Activated naive CD8-positive, alpha-beta T cell treated with anti-CD3 and anti-CD28 coated beads, Interleukin-2, amount 50 U/mL, for 24 hours (primary cell): ENCODE results near the gene SSPN.

ENCODE experiments used
- ATAC-seq: fragments of 150-1000 bp; cut with Tn5 transposase; one replicate; pipeline ENCODE4 v1.10.0; 2021
- DNase-seq: peaks from one replicate; pipeline ENCODE4 v3.0.0; 2021
- H3K27ac Mint-ChIP-seq: one replicate; pipeline ENCODE4 v1.8.0; 2021; ENCODE audit warnings: mild to moderate bottlenecking, mixed read lengths
- H3K27me3 Mint-ChIP-seq: one replicate; pipeline ENCODE4 v1.8.0; 2021; ENCODE audit warnings: mixed read lengths
- H3K36me3 Mint-ChIP-seq: one replicate; pipeline ENCODE4 v1.8.0; 2021; ENCODE audit warnings: low read depth, mixed read lengths
- H3K4me1 Mint-ChIP-seq: one replicate; pipeline ENCODE4 v1.8.0; 2021; ENCODE audit warnings: mixed read lengths
- H3K4me3 Mint-ChIP-seq: one replicate; pipeline ENCODE4 v1.8.0; 2021; ENCODE audit warnings: mild to moderate bottlenecking, moderate library complexity, mixed read lengths
- H3K9me3 Mint-ChIP-seq: one replicate; pipeline ENCODE4 v1.8.0; 2021; ENCODE audit warnings: mixed read lengths

SSPN gene

DNA sequence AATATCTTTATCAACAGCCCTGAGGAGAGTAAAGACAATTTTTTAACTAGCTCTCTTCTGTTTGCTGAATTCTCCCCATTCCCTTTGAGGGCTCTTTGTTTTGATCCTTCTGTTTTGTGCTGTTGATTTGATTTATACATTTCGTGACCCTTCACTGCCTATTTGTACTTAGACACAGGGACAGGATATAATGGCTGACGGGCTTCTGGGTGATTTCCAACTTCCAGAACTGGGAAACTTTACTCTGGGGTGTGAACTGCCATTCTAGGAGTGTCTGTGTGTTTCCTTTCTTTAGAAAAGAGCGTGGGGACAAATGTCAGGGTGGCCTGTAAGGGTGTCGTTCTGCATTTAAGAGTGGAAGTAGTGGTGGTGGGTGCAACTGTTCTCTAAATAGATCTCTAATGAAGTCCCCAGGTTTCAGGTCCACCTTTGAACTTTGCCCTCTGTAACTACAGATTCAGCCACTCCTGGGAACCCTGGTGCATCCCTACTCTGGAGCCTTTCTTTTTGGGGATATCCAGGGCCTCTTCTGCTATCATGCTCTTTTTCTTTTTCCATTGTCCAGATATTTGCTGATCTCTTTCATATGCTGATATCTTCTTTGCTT is 22.3 kb upstream of the SSPN start:
- no peaks in the 10 kb centered on the region for H3K36me3 Mint-ChIP-seq
- H3K9me3 Mint-ChIP-seq: no peaks in the 10 kb centered on the region
- H3K27ac Mint-ChIP-seq: no peak overlapping the region
- no peak overlapping the region for H3K4me3 Mint-ChIP-seq
- no peaks in the 10 kb centered on the region for H3K4me1 Mint-ChIP-seq
- DNase-seq (no peak), ATAC-seq (no peak)
- H3K27me3 Mint-ChIP-seq: peaks cover 8% of the 10 kb centered on the region

DNA sequence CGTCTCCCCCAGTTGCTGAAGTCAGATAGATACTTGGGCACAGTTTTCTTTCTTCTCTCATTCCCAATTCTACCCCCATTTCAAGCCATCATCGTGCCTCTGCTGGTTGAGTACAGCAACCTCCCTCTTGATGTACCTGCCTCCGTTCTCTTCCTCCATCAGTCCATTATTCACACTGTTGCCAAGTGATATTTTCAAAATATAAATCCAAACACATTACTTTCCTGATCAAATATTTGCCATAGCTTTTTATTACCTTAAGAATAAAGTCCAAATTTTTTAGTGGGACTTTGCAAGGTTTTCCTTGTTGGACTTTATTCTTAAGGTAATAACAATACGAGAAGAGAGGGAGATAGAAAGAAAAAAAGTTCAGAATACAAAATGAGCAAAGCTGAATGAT is 18.6 kb upstream of the SSPN start:
- H3K4me3 Mint-ChIP-seq: no peak overlapping the region
- peaks cover 15% of the 10 kb centered on the region for H3K27me3 Mint-ChIP-seq
- H3K9me3 Mint-ChIP-seq: no peaks in the 10 kb centered on the region
- DNase-seq (no peak), ATAC-seq (no peak)
- H3K27ac Mint-ChIP-seq: no peak overlapping the region
- no peaks in the 10 kb centered on the region for H3K36me3 Mint-ChIP-seq
- H3K4me1 Mint-ChIP-seq: no peaks in the 10 kb centered on the region

DNA sequence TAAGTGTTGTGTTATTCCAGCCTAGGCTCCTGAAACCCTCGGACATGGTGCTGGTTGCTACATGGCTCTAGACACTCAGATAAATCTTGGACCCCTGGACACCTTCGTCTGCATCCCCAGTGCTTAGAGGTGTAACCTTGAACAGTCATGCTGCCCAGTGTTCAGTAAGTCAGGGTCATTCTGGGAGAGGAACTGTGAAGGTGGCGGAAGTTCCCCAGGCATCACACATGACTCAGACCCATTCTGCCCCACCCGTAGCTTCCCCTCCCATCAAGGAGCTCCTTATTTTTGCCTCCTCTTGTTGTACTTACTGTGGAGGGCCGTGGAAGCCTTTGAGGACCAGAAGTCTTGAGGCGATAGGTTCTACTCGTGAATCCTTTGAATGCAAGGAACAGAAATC is 18.1 kb upstream of the SSPN start:
- DNase-seq (no peak), ATAC-seq (no peak)
- H3K9me3 Mint-ChIP-seq: no peaks in the 10 kb centered on the region
- H3K36me3 Mint-ChIP-seq: no peaks in the 10 kb centered on the region
- H3K4me1 Mint-ChIP-seq: no peaks in the 10 kb centered on the region
- peaks cover 18% of the 10 kb centered on the region for H3K27me3 Mint-ChIP-seq
- H3K4me3 Mint-ChIP-seq: no peak overlapping the region
- H3K27ac Mint-ChIP-seq: no peak overlapping the region

DNA sequence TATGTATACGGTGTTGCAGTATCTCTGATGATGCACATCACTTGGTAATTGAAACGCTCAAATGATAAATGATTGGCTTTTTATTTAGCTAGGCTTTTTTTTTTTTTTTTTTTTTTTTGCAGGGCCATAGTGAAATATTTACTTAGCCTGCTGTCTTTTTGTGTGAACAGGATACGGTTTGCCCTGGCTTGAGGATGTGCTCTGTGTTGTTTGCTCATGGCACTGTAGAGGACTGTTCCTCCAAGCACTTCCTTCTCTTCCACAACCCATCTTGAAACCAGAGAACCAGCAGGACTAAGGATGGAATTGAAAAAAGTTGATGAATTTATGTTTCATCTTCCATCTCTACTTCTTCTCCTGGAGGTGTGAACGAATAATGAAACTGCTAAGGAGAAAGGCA is 15.5 kb upstream of the SSPN start:
- no peaks in the 10 kb centered on the region for H3K36me3 Mint-ChIP-seq
- DNase-seq (no peak), ATAC-seq (no peak)
- H3K27me3 Mint-ChIP-seq: peaks cover 25% of the 10 kb centered on the region
- no peaks in the 10 kb centered on the region for H3K9me3 Mint-ChIP-seq
- no peak overlapping the region for H3K4me3 Mint-ChIP-seq
- H3K27ac Mint-ChIP-seq: no peak overlapping the region
- no peaks in the 10 kb centered on the region for H3K4me1 Mint-ChIP-seq

DNA sequence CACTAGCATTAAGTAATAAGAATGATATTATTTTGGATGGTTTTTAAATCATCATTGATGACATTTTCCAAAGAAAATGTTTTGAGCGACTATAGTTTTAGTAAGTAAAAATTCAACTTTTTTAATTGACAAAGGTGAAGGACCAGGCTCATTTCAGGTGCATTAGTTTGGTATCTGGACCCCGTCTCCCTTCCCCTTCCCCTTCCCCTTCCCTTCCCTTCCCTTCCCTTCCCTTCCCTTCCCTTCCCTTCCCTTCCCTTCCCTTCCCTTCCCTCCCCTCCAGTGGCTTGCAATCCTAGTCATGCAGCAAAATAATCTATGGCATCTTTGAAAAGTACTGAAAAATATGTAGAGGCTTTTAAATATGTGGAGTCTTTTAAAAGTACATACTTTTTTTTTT is 13.0 kb upstream of the SSPN start:
- ATAC-seq (no peak), DNase-seq (no peak)
- H3K27ac Mint-ChIP-seq: no peak overlapping the region
- H3K4me3 Mint-ChIP-seq: no peak overlapping the region
- peaks cover 36% of the 10 kb centered on the region for H3K27me3 Mint-ChIP-seq
- no peaks in the 10 kb centered on the region for H3K36me3 Mint-ChIP-seq
- no peaks in the 10 kb centered on the region for H3K4me1 Mint-ChIP-seq
- H3K9me3 Mint-ChIP-seq: no peaks in the 10 kb centered on the region

DNA sequence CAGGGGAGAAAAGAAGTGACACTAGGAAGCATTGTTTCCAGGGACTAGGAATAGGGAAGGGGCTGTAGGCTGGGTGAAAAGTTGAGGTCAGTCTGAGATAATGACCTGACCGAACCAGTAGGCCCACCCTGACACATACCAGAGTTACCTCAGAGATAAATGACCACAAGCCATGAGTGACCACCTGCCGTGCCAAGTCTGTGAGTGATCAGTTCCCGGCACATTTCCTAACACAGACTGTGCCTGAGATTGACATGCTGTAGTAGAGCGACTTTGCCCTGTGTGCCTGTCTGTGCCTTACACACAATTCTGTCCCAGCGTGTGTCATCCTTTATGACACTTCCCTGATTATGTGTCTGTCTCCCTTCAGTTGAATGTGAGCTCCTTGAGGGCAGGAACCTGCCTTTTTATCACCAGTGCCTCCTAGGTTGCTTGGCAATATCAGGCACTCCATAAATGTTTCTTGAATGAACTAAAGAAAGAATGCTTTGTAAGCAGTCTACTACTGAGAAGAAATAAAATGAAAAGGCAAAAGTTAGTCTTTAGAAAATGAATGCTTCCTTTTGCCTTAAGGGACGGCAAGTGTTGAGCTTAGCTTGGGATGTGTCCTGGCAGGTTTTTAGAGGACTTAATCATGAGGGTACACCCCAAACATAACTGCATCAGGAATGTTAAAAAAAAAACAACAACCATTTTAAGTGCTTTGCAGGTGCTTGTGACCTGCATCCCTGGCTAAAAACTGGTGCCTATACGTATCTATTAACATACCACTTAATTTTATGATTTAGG is 9.6 kb upstream of the SSPN start:
- H3K36me3 Mint-ChIP-seq: no peaks in the 10 kb centered on the region
- ATAC-seq (no peak), DNase-seq (no peak)
- no peaks in the 10 kb centered on the region for H3K9me3 Mint-ChIP-seq
- no peak overlapping the region for H3K4me3 Mint-ChIP-seq
- H3K4me1 Mint-ChIP-seq: peaks cover 6% of the 10 kb centered on the region
- H3K27ac Mint-ChIP-seq: no peak overlapping the region
- H3K27me3 Mint-ChIP-seq: peaks cover 36% of the 10 kb centered on the region

DNA sequence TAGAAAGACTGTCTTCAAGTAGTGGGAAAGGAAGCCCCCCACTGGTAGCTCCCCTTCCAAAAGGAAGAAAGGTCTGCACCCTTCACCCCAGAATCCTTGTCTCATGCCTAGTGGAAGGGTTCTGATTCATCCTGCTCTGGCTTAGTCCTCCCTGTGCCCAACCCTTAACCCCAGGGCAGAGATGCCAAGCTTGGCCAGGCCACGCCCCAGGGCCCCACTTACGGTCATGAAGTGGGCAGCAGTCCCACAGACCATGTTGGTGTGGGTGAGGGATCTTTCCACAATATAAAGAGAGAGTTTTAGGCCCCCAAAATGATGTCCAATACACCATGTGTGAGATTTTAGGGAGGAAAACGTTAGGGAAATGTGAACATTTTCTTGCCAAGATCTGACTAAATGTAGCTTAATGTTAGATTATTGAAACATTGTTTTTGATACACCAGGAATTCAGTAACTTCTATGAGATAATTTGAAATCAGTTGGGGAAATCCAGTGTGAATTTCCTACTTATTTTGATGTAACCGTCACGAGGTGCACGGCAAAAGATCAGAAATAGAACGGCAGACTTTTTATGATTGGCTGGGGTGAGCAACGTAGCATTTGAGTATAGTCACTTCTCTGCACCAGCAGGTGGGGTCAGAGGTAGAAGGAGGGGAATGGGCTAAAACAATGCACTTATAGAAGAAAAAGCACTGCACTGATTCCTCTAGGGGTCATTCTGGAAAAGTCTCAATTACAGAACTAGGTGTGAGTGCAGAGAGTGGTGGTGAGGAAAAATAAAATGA is 8.2 kb upstream of the SSPN start:
- Mint-ChIP-seq H3K9me3 (no peaks in the 10 kb centered on the region), H3K4me3 (no peak overlapping the region), H3K4me1 (peaks cover 6% of the 10 kb centered on the region), H3K27me3 (peaks cover 31% of the 10 kb centered on the region), H3K36me3 (no peaks in the 10 kb centered on the region), H3K27ac (peak overlapping the region; percentile 3)
- DNase-seq: no peak
- no peak for ATAC-seq

DNA sequence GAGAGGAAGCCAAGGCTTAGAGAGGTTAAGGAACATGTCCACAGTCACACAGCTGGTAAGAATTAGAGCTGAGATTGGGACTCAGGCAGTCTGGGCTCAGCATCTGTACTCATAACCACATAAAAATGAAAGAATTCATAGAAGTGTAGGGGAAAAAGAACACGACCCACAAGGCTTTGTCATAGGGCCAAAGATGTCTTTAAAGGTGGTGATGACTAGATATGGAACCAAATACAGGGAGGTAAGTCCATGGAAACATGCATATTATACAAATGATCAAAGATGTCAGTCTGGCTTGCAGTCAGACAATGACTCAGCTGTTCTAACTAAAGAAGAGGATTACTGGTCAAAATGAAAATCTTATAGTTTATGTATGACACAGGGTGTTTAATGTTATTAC is 7.2 kb upstream of the SSPN start:
- H3K4me3 Mint-ChIP-seq: no peak overlapping the region
- H3K27ac Mint-ChIP-seq: no peak overlapping the region
- no peaks in the 10 kb centered on the region for H3K36me3 Mint-ChIP-seq
- ATAC-seq: peak; percentile 85
- H3K27me3 Mint-ChIP-seq: peaks cover 30% of the 10 kb centered on the region
- peaks cover 6% of the 10 kb centered on the region for H3K4me1 Mint-ChIP-seq
- no peak for DNase-seq
- H3K9me3 Mint-ChIP-seq: no peaks in the 10 kb centered on the region

DNA sequence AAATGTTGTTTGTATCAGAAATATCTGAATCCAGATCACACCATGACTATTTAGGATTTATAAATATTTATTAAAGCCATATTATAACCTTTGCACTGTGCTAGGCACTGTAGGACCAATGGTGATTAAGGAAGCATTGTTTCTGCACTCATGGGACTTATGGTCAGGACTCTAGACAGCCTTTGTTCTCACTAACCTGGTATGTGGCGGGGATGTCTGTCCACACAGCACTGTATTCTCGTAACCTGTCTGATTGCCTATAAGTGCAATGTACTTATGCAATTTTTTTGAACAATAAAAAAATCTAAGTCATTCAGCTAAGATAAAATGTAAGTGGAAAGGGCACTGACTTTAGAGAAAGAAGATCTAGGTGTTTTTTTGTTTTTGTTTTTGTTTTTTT is 6.7 kb upstream of the SSPN start:
- Mint-ChIP-seq H3K4me3 (no peak overlapping the region), H3K9me3 (no peaks in the 10 kb centered on the region), H3K36me3 (no peaks in the 10 kb centered on the region), H3K27me3 (peaks cover 27% of the 10 kb centered on the region), H3K4me1 (peaks cover 6% of the 10 kb centered on the region), H3K27ac (no peak overlapping the region)
- DNase-seq (no peak), ATAC-seq (no peak)

DNA sequence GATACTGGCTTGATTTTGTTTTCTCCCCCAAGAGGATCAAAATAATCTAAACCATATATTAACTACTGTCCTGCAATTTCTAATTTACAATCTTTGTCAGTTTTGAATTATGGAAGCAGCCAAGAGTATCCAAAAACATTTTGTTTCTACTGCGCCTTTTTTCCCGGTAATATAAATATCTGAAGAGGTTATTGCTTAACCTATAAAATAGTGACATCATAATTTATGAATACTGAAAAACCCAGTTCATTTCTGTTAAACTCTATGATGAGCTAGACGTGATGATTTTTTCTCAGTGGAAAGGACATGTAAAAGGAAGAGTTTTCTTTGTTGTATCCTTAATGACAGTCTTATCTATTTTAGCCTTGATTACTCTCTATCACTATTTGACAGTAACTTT is 3.2 kb upstream of the SSPN start:
- Mint-ChIP-seq H3K4me1 (peaks cover 11% of the 10 kb centered on the region), H3K27me3 (peaks cover 44% of the 10 kb centered on the region), H3K9me3 (no peaks in the 10 kb centered on the region), H3K36me3 (no peaks in the 10 kb centered on the region), H3K4me3 (no peak overlapping the region), H3K27ac (no peak overlapping the region)
- DNase-seq (no peak), ATAC-seq (no peak)

DNA sequence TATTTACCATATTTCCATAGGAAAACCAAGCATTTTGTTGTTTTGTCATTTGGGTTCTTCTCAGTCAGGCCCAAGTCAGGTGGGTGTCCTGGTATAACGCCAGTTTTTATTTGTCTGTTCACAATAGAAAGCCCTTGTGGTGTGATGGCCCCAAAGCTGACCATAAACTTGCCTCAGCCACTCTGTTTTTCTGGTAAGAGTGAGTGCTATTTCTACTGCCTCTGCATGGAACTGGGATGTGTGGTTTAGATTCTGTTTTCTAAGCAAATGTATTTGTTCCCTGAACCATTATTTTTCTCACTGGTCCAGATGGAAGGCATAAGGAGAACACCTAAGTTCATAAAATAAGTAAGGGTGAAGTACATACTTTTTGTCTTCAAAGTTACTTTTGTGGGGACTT is 1.8 kb upstream of the SSPN start:
- no peaks in the 10 kb centered on the region for H3K36me3 Mint-ChIP-seq
- no peak overlapping the region for H3K27ac Mint-ChIP-seq
- DNase-seq (no peak), ATAC-seq (no peak)
- no peaks in the 10 kb centered on the region for H3K9me3 Mint-ChIP-seq
- H3K4me1 Mint-ChIP-seq: peaks cover 6% of the 10 kb centered on the region
- peaks cover 47% of the 10 kb centered on the region for H3K27me3 Mint-ChIP-seq
- H3K4me3 Mint-ChIP-seq: no peak overlapping the region

DNA sequence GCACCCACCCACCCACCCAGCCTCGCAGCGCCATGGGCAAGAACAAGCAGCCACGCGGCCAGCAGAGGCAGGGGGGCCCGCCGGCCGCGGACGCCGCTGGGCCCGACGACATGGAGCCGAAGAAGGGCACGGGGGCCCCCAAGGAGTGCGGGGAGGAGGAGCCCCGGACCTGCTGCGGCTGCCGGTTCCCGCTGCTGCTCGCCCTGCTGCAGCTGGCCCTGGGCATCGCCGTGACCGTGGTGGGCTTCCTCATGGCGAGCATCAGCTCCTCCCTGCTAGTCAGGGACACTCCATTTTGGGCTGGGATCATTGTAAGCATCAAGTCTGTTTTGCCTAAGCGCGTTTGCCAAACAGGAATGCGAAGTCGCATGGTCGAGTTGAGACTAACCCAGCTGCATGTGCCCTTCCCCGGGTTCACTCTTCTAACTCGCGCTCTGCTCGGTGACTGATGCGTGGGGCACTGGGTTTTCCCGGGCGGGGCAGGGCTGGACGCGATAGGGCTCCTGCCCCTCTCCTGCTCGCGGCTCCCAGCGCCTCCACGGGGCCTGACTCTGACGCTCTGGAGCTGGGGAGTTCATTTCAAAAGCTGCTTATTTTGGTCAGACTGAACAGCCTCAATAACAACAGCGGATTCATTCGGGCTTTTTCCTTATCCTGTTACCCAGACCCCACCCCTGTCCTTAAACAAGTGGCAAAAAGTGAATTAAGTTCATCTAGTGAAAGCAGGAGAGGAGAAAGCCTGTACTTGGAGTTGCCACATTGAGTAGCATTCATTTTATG is 458 bp downstream of the SSPN start:
- peaks cover 54% of the 10 kb centered on the region for H3K27me3 Mint-ChIP-seq
- DNase-seq: peak; percentile 16
- H3K4me1 Mint-ChIP-seq: peaks cover 6% of the 10 kb centered on the region
- H3K36me3 Mint-ChIP-seq: no peaks in the 10 kb centered on the region
- no peak overlapping the region for H3K27ac Mint-ChIP-seq
- peak overlapping the region; percentile 76 for H3K4me3 Mint-ChIP-seq
- H3K9me3 Mint-ChIP-seq: no peaks in the 10 kb centered on the region
- peak; percentile 65 for ATAC-seq

DNA sequence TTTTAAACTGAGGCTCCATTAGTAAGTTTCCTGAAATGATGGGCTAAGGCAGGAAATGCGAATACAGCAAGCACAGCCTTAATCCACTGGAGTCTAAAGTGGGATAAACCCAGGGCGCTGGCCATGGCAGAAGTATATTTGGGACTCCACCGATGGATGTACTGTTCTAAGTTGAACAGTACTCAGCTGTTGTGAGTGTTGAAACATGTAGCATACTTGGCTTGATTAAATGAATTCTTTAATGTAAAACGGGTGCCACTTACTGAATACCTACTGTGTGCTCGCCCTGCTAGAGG is 996 bp downstream of the SSPN start:
- H3K9me3 Mint-ChIP-seq: no peaks in the 10 kb centered on the region
- ATAC-seq (no peak), DNase-seq (no peak)
- peaks cover 52% of the 10 kb centered on the region for H3K27me3 Mint-ChIP-seq
- no peak overlapping the region for H3K4me3 Mint-ChIP-seq
- no peak overlapping the region for H3K27ac Mint-ChIP-seq
- no peaks in the 10 kb centered on the region for H3K36me3 Mint-ChIP-seq
- peaks cover 6% of the 10 kb centered on the region for H3K4me1 Mint-ChIP-seq

DNA sequence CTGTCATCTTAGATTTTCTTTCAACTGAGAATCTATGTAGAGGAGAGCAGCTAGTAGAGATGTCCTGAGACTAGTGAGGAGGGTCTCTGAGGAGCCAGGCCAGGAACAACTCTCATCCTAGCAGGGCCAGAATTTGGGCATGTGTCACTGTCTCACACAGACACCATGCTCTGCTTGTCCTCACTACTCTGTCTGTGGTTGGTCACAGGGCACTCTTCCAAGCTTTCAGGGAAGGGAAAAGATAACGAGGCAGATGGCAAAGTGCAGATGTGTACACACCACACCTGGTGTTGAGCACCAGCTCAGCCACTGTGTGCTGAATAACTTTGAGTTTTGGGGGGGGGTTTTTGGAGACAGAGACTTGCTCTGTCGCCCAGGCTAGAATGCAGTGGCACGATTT is 2.5 kb downstream of the SSPN start:
- no peak overlapping the region for H3K27ac Mint-ChIP-seq
- peaks cover 52% of the 10 kb centered on the region for H3K27me3 Mint-ChIP-seq
- no peaks in the 10 kb centered on the region for H3K9me3 Mint-ChIP-seq
- peaks cover 6% of the 10 kb centered on the region for H3K4me1 Mint-ChIP-seq
- DNase-seq: no peak
- no peak overlapping the region for H3K4me3 Mint-ChIP-seq
- ATAC-seq: no peak
- no peaks in the 10 kb centered on the region for H3K36me3 Mint-ChIP-seq

DNA sequence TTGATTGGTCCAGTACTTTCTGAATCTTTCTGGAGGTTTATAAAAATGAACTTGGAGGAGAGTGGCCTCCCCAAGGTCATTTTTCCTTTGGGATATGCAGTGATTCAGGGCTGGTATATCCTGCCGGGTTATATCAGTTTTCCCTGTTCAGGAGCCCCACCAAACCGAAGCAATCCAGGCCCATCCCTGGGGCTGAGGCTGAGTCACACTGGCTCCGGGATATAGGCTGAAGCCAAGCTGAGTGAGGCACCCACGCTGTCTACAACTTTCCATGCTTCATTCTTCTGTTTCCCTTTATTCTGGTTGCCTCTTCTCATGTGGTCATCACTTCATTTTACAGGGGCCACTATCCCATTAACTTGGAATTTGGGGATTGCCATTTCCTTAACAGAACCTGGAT is 3.4 kb downstream of the SSPN start:
- H3K36me3 Mint-ChIP-seq: no peaks in the 10 kb centered on the region
- H3K27ac Mint-ChIP-seq: no peak overlapping the region
- H3K9me3 Mint-ChIP-seq: no peaks in the 10 kb centered on the region
- no peak overlapping the region for H3K4me3 Mint-ChIP-seq
- ATAC-seq (no peak), DNase-seq (no peak)
- peaks cover 6% of the 10 kb centered on the region for H3K4me1 Mint-ChIP-seq
- peaks cover 50% of the 10 kb centered on the region for H3K27me3 Mint-ChIP-seq
